B cell (primary cell): ENCODE measurements around the gene KIF13A. TPM values are rescaled to one million over a fixed set of nuclear protein-coding genes. Genes with fewer than 3 reads are reported as not detected.

Experiments used
- ATAC-seq: fragments of 200-7000 bp; cut with Tn5 transposase; one replicate; pipeline ENCODE4 v1.10.0; 2021; ENCODE audit warnings: low read depth, mild to moderate bottlenecking, moderate number of reproducible peaks, moderate library complexity
- CTCF ChIA-PET: fragments of 350-600 bp; sonication (Branson Sonifier 250); formaldehyde crosslinking; loops from one replicate; lab custom pipeline; 2021; ENCODE audit warnings: antibody characterized with exemption, inconsistent platforms; lab: Charles Lee
- POLR2A ChIA-PET: fragments of 350-600 bp; sonication (Branson Sonifier 250); formaldehyde crosslinking; loops from one replicate; lab custom pipeline; 2021; ENCODE audit warnings: antibody characterized with exemption; lab: Charles Lee
- DNase-seq: peaks from one replicate; pipeline ENCODE4 v3.0.0; 2013
- H2AFZ ChIP-seq: 2 replicates; pipeline ENCODE4 v1.6.1; 2012; ENCODE audit warnings: mild to moderate bottlenecking, low read depth, low read length; ENCODE audit not compliant: insufficient read depth, poor library complexity, severe bottlenecking
- H3K27ac ChIP-seq, 2 donors: 1 replicate in 1 of 2; 2 replicates in 1 of 2; pipeline ENCODE4 v1.5.1; 2012 to 2013; ENCODE audit warnings: low read length in 2 of 2, mild to moderate bottlenecking in 2 of 2, moderate library complexity in 1 of 2
- H3K27me3 ChIP-seq, 4 experiments: fragments of 200-600 bp in 1 of 4; sonication (generic) in 1 of 4; replicated peaks in 1 of 4; 1 replicate in 2 of 4; 2 replicates in 2 of 4; pipeline versions ENCODE4 v1.6.1 to v1.7.0; 2013 to 2016; ENCODE audit warnings: low read length in 3 of 4, mild to moderate bottlenecking in 2 of 4, mixed read lengths in 1 of 4, moderate library complexity in 1 of 4; ENCODE audit not compliant: insufficient read depth in 4 of 4, control insufficient read depth in 3 of 4; ENCODE audit errors: control extremely low read depth in 1 of 4
- H3K36me3 ChIP-seq, 2 experiments: replicated peaks in 1 of 2; 1 replicate in 1 of 2; 2 replicates in 1 of 2; pipeline versions ENCODE4 v1.6.1 to v1.7.1; 2013; ENCODE audit warnings: low read length in 1 of 2; ENCODE audit not compliant: insufficient read depth in 2 of 2, control insufficient read depth in 1 of 2; ENCODE audit errors: control extremely low read depth in 1 of 2, extremely low read depth in 1 of 2
- H3K4me1 ChIP-seq, 2 donors: fragments of 200-600 bp in 1 of 2; sonication (generic) in 1 of 2; 1 replicate in 1 of 2; 2 replicates in 1 of 2; pipeline versions ENCODE4 v1.5.1 to v1.6.1; 2013 to 2017; ENCODE audit warnings: low read length in 2 of 2; ENCODE audit not compliant: control insufficient read depth in 2 of 2, insufficient read depth in 2 of 2
- H3K4me2 ChIP-seq: replicated peaks from 2 replicates; pipeline ENCODE3; 2012; ENCODE audit warnings: mild to moderate bottlenecking, low read depth, low read length; ENCODE audit not compliant: poor library complexity, severe bottlenecking
- H3K4me3 ChIP-seq, 5 experiments: fragments of 200-600 bp in 1 of 5; sonication (generic) in 1 of 5; 1 replicate in 3 of 5; 2 replicates in 2 of 5; pipeline versions ENCODE4 v1.5.1 to v1.7.0; 2011 to 2016; ENCODE audit warnings: low read length in 4 of 5, mild to moderate bottlenecking in 4 of 5, low read depth in 2 of 5, control low read depth in 1 of 5, moderate library complexity in 1 of 5; ENCODE audit not compliant: insufficient read depth in 1 of 5; ENCODE audit errors: control extremely low read depth in 1 of 5, extremely low read depth in 1 of 5
- H3K79me2 ChIP-seq: fragments of 200-600 bp; sonication (generic); one replicate; pipeline ENCODE4 v1.6.0; 2016; ENCODE audit warnings: low read length; ENCODE audit not compliant: control insufficient read depth, insufficient read depth
- H3K9ac ChIP-seq: fragments of 200-600 bp; sonication (generic); 2 replicates; pipeline ENCODE4 v1.6.1; 2017; ENCODE audit warnings: mild to moderate bottlenecking, low read length, moderate library complexity
- H3K9me3 ChIP-seq, 3 donors: one replicate each; pipeline versions ENCODE4 v1.6.1 to v1.7.1; 2013; ENCODE audit warnings: low read length in 2 of 3; ENCODE audit not compliant: control insufficient read depth in 2 of 3, insufficient read depth in 1 of 3; ENCODE audit errors: control extremely low read depth in 1 of 3
- H4K20me1 ChIP-seq: 2 replicates; pipeline ENCODE4 v1.6.0; 2012; ENCODE audit warnings: mild to moderate bottlenecking, low read length; ENCODE audit not compliant: insufficient read depth, control insufficient read depth, poor library complexity, severe bottlenecking
- H3K27ac Mint-ChIP-seq: one replicate; pipeline ENCODE4 v1.8.0; 2021; ENCODE audit warnings: mixed read lengths
- H3K27me3 Mint-ChIP-seq: one replicate; pipeline ENCODE4 v1.8.0; 2021; ENCODE audit warnings: mixed read lengths
- H3K4me1 Mint-ChIP-seq: one replicate; pipeline ENCODE4 v1.8.0; 2021; ENCODE audit warnings: mixed read lengths
- H3K4me3 Mint-ChIP-seq: one replicate; pipeline ENCODE4 v1.8.0; 2021; ENCODE audit warnings: mixed read lengths
- H3K9me3 Mint-ChIP-seq: one replicate; pipeline ENCODE4 v1.8.0; 2022; ENCODE audit warnings: mixed read lengths; ENCODE audit not compliant: insufficient read depth
- CTCF ChIP-seq: fragments of 200-600 bp; IDR thresholded peaks from one replicate; pipeline ENCODE4 v1.8.0; 2022; ENCODE audit warnings: antibody characterized with exemption, mild to moderate bottlenecking
- EZH2 ChIP-seq: IDR thresholded peaks from 2 replicates; pipeline ENCODE4 v1.6.1; 2012; ENCODE audit warnings: borderline replicate concordance, low read depth, mild to moderate bottlenecking, moderate library complexity, low read length; ENCODE audit not compliant: insufficient read depth, poor library complexity, severe bottlenecking
- WGBS: methylation state at CpG from one replicate; pipeline ENCODE4 v1.1.5; 2013; ENCODE audit warnings: missing lambda C conversion rate; ENCODE audit not compliant: insufficient coverage; 5-methylcytosine and 5-hydroxymethylcytosine counted together
- intact Hi-C: fragments of 100-400 bp; cut with micrococcal nuclease; formaldehyde crosslinking; loops from one replicate; pipeline ENCODE4 v1.10.0; 2022
- polyA plus RNA-seq: library from polyadenylated mRNA; depleted of rRNA; stranded (reverse); fragments of >200 nt; gene quantifications from 2 replicates; pipeline ENCODE4 v1.2.3, GENCODE V29; 2012
- total RNA-seq, 2 donors: library from RNA; stranded (reverse); fragments of 120-200 nt in 1 of 2; gene quantifications; 1 replicate in 1 of 2; 2 replicates in 1 of 2; pipeline versions ENCODE4 v1.2.3 to v1.2.4, GENCODE V29; 2013 to 2022

Gene KIF13A
- total and polyA plus RNA-seq, 2 donors (not counting 1 experiment from before 2014, with no cell fraction given), result 2.1 to 23.4 TPM

- Histone ChIP-seq H3K9ac (no peak overlapping the region), H2AFZ (no peak overlapping the region), H3K4me1 (no peaks in the 10 kb centered on the region), H3K36me3 (no peaks in the 10 kb centered on the region), H3K27ac (no peak overlapping the region), H3K79me2 (no peaks in the 10 kb centered on the region), H3K4me3 (no peak overlapping the region), H3K9me3 (no peaks in the 10 kb centered on the region), H4K20me1 (no peaks in the 10 kb centered on the region), H3K27me3 (no peaks in the 10 kb centered on the region), H3K4me2 (no peak overlapping the region)
- no peak for ATAC-seq
- WGBS, result 100% methylated on average over 3 of the region's 3 CpGs
- Mint-ChIP-seq H3K27ac (no peak overlapping the region), H3K4me3 (no peak overlapping the region), H3K4me1 (no peaks in the 10 kb centered on the region), H3K9me3 (no peaks in the 10 kb centered on the region), H3K27me3 (no peaks in the 10 kb centered on the region)
- no peak for DNase-seq
- CTCF ChIA-PET, result interaction anchor here (0.5 kb wide), 1 partner anchor 13 kb away, joined by 3 read pairs; no protein-coding TSS in a partner anchor
- POLR2A ChIA-PET, result no interaction called here
- intact Hi-C loops, result no loop called here
- no peak for TF ChIP-seq EZH2
- no peak for TF ChIP-seq CTCF
Measured at GRCh38 chr6:17856306-17856705, 131.1 kb downstream of the KIF13A start.

DNA sequence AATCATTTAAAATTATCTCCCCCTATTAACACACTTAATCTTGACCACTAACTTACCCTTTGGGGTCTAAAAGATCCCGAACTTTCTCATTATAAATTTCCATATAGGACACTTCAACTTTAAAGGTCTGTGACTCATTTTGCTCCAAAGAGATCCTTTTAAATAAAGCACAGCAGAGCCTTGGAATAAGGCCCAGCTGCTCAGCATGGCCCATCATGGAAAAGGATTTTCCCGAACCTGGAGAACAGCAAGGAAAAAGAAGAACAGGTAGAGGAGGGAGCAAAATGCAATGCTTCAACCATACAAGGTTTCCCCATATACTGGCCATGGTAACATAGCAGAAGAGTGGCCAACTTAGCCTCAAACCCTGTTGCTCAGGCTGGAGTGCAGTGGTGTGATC is 132.1 kb downstream of the KIF13A start:
- H3K27ac Mint-ChIP-seq, result no peak overlapping the region

More for the DNA sequence above, 132.1 kb downstream of the KIF13A start:
- ChIA-PET CTCF (interaction anchor here (0.6 kb wide), 1 partner anchor 17 kb away, joined by 3 read pairs; no protein-coding TSS in a partner anchor), POLR2A (no interaction called here)
- intact Hi-C loops, result no loop called here
- no peak overlapping the region for H3K4me2 ChIP-seq
- H2AFZ ChIP-seq, result no peak overlapping the region
- H3K9me3 Mint-ChIP-seq, result no peaks in the 10 kb centered on the region
- H3K4me3 ChIP-seq, result no peak overlapping the region
- H3K4me1 Mint-ChIP-seq, result no peaks in the 10 kb centered on the region
- TF ChIP-seq CTCF (no peak), EZH2 (no peak)
- ATAC-seq, result no peak
- no peaks in the 10 kb centered on the region for H3K9me3 ChIP-seq
- H3K27me3 Mint-ChIP-seq, result no peaks in the 10 kb centered on the region
- no peaks in the 10 kb centered on the region for H3K4me1 ChIP-seq
- WGBS, result 100% methylated on average over 1 of the region's 2 CpGs
- H3K27me3 ChIP-seq, result no peaks in the 10 kb centered on the region
- no peak overlapping the region for H3K9ac ChIP-seq
- no peaks in the 10 kb centered on the region for H4K20me1 ChIP-seq
- H3K4me3 Mint-ChIP-seq, result no peak overlapping the region
- H3K79me2 ChIP-seq, result no peaks in the 10 kb centered on the region
- DNase-seq, result no peak
- no peaks in the 10 kb centered on the region for H3K36me3 ChIP-seq
- no peak overlapping the region for H3K27ac ChIP-seq
